Upper lobe of left lung (tissue), 6 donors: Measurements from ENCODE around the gene MEGF9. TPM values are rescaled to one million over a fixed set of nuclear protein-coding genes. Genes with fewer than 3 reads are reported as not detected.
"Not testable (repeated sequence)": the region's sequence is repeated elsewhere in the genome, so short reads cannot be mapped to it uniquely, and the experiment has no call there.

ENCODE experiments used
- ATAC-seq, 2 donors: fragments of 200-7000 bp; cut with Tn5 transposase; one replicate each; pipeline ENCODE4 v1.9.1; 2022; ENCODE audit warnings: mild to moderate bottlenecking in 2 of 2, moderate library complexity in 2 of 2; ENCODE audit not compliant: low FRiP score in 2 of 2
- DNase-seq, 2 donors: peaks; one replicate each; pipeline ENCODE4 v3.0.0-alpha.2; 2019 to 2020
- H3K27ac ChIP-seq, 4 donors: fragments of 200-600 bp; sonication (generic); one replicate each; pipeline ENCODE4 v1.5.1; 2016 to 2019
- H3K27me3 ChIP-seq, 4 donors: fragments of 200-600 bp; sonication (generic); one replicate each; pipeline ENCODE4 v1.5.1; 2017 to 2019
- H3K36me3 ChIP-seq, 4 donors: fragments of 200-600 bp; sonication (generic); one replicate each; pipeline ENCODE4 v1.5.1; 2016 to 2019
- H3K4me1 ChIP-seq, 4 donors: fragments of 200-600 bp; sonication (generic); one replicate each; pipeline ENCODE4 v1.5.1; 2018 to 2019
- H3K4me3 ChIP-seq, 4 donors: fragments of 200-600 bp; sonication (generic); one replicate each; pipeline ENCODE4 v1.5.1; 2017 to 2019; ENCODE audit warnings: mild to moderate bottlenecking in 2 of 4, moderate library complexity in 1 of 4
- H3K9me3 ChIP-seq, 4 donors: fragments of 200-600 bp; sonication (generic); one replicate each; pipeline ENCODE4 v1.5.1; 2018 to 2019
- EP300 ChIP-seq, 4 donors: sonication (generic); formaldehyde crosslinking; IDR thresholded peaks; one replicate each; pipeline ENCODE4 v1.5.1; 2017; ENCODE audit warnings: antibody characterized with exemption in 4 of 4, control low read depth in 2 of 4
- POLR2A ChIP-seq, 4 donors: fragments of 450-650 bp; IDR thresholded peaks; one replicate each; pipeline ENCODE4 v1.5.1; 2016 to 2017; ENCODE audit warnings: antibody characterized with exemption in 4 of 4, mild to moderate bottlenecking in 2 of 4
- POLR2AphosphoS5 ChIP-seq, 2 donors: sonication (generic); formaldehyde crosslinking; IDR thresholded peaks; one replicate each; pipeline ENCODE4 v1.5.1; 2017; ENCODE audit warnings: antibody characterized with exemption in 2 of 2
- WGBS, 2 donors: methylation state at CpG; one replicate each; pipeline ENCODE4 v1.1.5; 2017 to 2018; 5-methylcytosine and 5-hydroxymethylcytosine counted together
- total RNA-seq, 6 donors: library from RNA; depleted of rRNA in 4 of 6; stranded (reverse); fragments of >200 nt in 4 of 6; gene quantifications; one replicate each; pipeline versions ENCODE4 v1.1.0 to v1.2.1, GENCODE V29; 2016 to 2021
- TF ChIP-seq, protein P1 (sequence below), 6 experiments: fragments of 450-650 bp in 4 of 6; fragments of 200-600 bp in 2 of 6; sonication (generic) in 2 of 6; IDR thresholded peaks; one replicate each; pipeline ENCODE4 v1.5.1; 2016 to 2019; ENCODE audit warnings: antibody characterized with exemption in 6 of 6
- donor health status: DM: no; HTN: no; CAD: no; lungs with moderate emphysema.
- donor health status: DM: no; HTN: yes; CAD: no; lungs with severe emphysema.

The MEGF9 gene
- total RNA-seq, 6 donors from 2014 or later = 30.4 to 130 (median 71.0) TPM

GRCh38 chr9:120645760-120646159 is 68.5 kb downstream of the MEGF9 start:
- 96 to 98% methylated on average over 1 of the region's 1 CpG for WGBS, 2 donors

GRCh38 chr9:120643061-120643460 is 71.2 kb downstream of the MEGF9 start:
- no peak for ATAC-seq
- Histone ChIP-seq H3K27me3 (no peaks in the 10 kb centered on the region), H3K27ac (no peak overlapping the region), H3K4me3 (no peak overlapping the region), H3K9me3 (no peaks in the 10 kb centered on the region), H3K4me1 (no peaks in the 10 kb centered on the region), H3K36me3 (peaks cover 0 to 6% (median 0%) of the 10 kb centered on the region in 4 donors)
- DNase-seq = no peak
- no peak for TF ChIP-seq EP300 (IDR thresholded peaks at IDR 0.05)
- no peak for TF ChIP-seq POLR2AphosphoS5 (IDR thresholded peaks at IDR 0.05)
- TF ChIP-seq POLR2A (IDR thresholded peaks at IDR 0.05) = no peak
- TF ChIP-seq, protein P1, sequence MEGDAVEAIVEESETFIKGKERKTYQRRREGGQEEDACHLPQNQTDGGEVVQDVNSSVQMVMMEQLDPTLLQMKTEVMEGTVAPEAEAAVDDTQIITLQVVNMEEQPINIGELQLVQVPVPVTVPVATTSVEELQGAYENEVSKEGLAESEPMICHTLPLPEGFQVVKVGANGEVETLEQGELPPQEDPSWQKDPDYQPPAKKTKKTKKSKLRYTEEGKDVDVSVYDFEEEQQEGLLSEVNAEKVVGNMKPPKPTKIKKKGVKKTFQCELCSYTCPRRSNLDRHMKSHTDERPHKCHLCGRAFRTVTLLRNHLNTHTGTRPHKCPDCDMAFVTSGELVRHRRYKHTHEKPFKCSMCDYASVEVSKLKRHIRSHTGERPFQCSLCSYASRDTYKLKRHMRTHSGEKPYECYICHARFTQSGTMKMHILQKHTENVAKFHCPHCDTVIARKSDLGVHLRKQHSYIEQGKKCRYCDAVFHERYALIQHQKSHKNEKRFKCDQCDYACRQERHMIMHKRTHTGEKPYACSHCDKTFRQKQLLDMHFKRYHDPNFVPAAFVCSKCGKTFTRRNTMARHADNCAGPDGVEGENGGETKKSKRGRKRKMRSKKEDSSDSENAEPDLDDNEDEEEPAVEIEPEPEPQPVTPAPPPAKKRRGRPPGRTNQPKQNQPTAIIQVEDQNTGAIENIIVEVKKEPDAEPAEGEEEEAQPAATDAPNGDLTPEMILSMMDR (IDR thresholded peaks at IDR 0.05) = no peak

More at GRCh38 chr9:120645760-120646159, 68.5 kb downstream of the MEGF9 start:
- no peaks in the 10 kb centered on the region for H3K9me3 ChIP-seq
- H3K27me3 ChIP-seq = no peaks in the 10 kb centered on the region
- DNase-seq = no peak
- TF ChIP-seq EP300 (IDR thresholded peaks at IDR 0.05) = no peak
- TF ChIP-seq POLR2A (IDR thresholded peaks at IDR 0.05) = no peak
- no peak for TF ChIP-seq POLR2AphosphoS5 (IDR thresholded peaks at IDR 0.05)
- TF ChIP-seq, protein P1 (IDR thresholded peaks at IDR 0.05) = no peak
- peaks cover 0 to 6% (median 0%) of the 10 kb centered on the region in 4 donors for H3K36me3 ChIP-seq
- H3K4me3 ChIP-seq = no peak overlapping the region
- no peaks in the 10 kb centered on the region for H3K4me1 ChIP-seq
- ATAC-seq = no peak
- no peak overlapping the region for H3K27ac ChIP-seq

GRCh38 chr9:120642129-120642770 is 72.0 kb downstream of the MEGF9 start:
- ATAC-seq = no peak
- H3K27me3 ChIP-seq = no peaks in the 10 kb centered on the region
- peaks cover 0 to 6% (median 0%) of the 10 kb centered on the region in 4 donors for H3K36me3 ChIP-seq
- no peak overlapping the region for H3K4me3 ChIP-seq
- no peaks in the 10 kb centered on the region for H3K4me1 ChIP-seq
- H3K9me3 ChIP-seq = no peaks in the 10 kb centered on the region
- 94 to 95% methylated on average over 3 of the region's 3 CpGs for WGBS, 2 donors
- TF ChIP-seq POLR2A (IDR thresholded peaks at IDR 0.05) = no peak
- TF ChIP-seq, protein P1 (IDR thresholded peaks at IDR 0.05) = no peak
- no peak for TF ChIP-seq EP300 (IDR thresholded peaks at IDR 0.05)
- no peak for TF ChIP-seq POLR2AphosphoS5 (IDR thresholded peaks at IDR 0.05)
- no peak for DNase-seq
- H3K27ac ChIP-seq = no peak overlapping the region

DNA sequence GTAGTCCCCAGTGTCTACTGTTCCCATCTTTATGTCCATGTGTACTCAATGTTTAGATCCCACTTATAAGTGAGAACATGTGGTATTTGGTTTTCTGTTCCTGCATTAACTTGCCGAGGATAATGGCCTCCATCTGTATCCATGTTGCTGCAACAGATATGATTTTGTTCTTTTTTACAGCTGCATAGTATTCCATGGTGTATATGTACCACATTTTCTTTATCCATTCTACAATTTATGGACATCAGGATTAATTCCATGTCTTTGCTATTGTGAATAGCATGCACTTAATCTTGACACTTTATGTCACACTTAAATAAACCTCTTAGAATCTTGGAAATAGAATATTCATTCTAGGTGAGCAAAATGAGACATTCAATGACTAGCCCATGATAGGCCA is 73.4 kb downstream of the MEGF9 start:
- not testable (repeated sequence) for H3K27ac ChIP-seq, H3K36me3 ChIP-seq, H3K4me3 ChIP-seq, H3K4me1 ChIP-seq, ATAC-seq, DNase-seq, H3K9me3 ChIP-seq, H3K27me3 ChIP-seq
- WGBS, 2 donors = 95 to 100% methylated on average over 1 of the region's 1 CpG

DNA sequence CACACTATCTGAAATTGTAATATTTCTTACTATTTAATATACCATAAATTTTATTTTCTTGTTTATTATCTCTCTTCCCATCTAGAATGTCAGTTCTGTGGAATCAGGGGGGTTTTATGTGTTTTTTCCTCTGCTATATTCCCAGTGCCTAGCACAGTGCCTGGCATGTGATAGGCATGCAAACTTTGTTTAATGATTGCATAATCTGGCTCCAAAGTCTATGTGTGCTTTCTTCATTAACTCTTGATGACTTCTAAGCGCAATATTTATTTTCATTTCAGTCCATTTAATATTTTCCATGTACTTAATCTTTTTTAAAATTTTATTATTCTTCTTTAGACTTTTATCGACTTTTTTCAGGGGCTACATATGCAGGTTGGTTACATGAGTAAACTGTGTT is 73.9 kb downstream of the MEGF9 start:
- DNase-seq = no peak

More for the DNA sequence above, 73.9 kb downstream of the MEGF9 start:
- WGBS, 2 donors = 98 to 99% methylated on average over 2 of the region's 2 CpGs
- no peak for ATAC-seq
- Histone ChIP-seq H3K27ac (no peak overlapping the region), H3K9me3 (no peaks in the 10 kb centered on the region), H3K4me3 (no peak overlapping the region), H3K4me1 (no peaks in the 10 kb centered on the region), H3K27me3 (no peaks in the 10 kb centered on the region), H3K36me3 (peaks cover 0 to 9% (median 0%) of the 10 kb centered on the region in 4 donors)
- TF ChIP-seq EP300 (IDR thresholded peaks at IDR 0.05) = no peak
- TF ChIP-seq POLR2A (IDR thresholded peaks at IDR 0.05) = no peak
- TF ChIP-seq POLR2AphosphoS5 (IDR thresholded peaks at IDR 0.05) = no peak
- TF ChIP-seq, protein P1 (IDR thresholded peaks at IDR 0.05) = no peak
